Measurements from ENCODE around the gene SS18L1. TPM values are rescaled to one million over a fixed set of nuclear protein-coding genes. Genes with fewer than 3 reads are reported as not detected.

SS18L1 gene
- total RNA-seq, 4 donors from 2014 or later: 14.7 to 23.2 (median 22.1) TPM

DNA sequence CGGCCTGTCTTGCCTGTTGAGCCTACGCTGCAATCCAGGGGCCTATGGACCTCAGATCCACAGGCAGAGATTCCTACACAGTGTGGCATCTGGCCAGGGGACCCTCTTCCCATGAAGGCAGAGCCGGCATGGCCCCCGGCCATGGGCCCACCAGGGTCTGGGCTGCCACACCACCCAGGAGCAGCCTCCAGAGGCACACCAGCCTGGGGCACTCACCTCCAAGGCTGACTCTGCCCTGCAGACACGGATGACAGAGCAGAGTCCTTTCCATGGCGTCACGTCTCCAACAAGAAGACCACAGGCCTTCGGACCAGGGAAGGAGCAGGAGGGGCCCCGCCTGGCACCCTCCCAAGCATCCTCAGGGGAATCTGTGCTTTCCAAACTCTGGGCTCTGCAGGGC, 80.0 kb downstream of the SS18L1 start:
- WGBS, 2 donors (ENCODE audit: low coverage in 1 of 2): 78% methylated on average over 9 of the region's 9 CpGs; no CpG with 5 or more reads in 1 of the 2 donors
- Histone ChIP-seq H3K36me3 (no peaks in the 10 kb centered on the region), H3K4me3 (no peak overlapping the region), H3K9me3 (no peaks in the 10 kb centered on the region), H3K27ac (no peak overlapping the region), H3K27me3 (peaks cover 78% of the 10 kb centered on the region), H3K4me1 (peaks cover 3 to 15% (median 13%) of the 10 kb centered on the region in 4 donors)
- intact Hi-C loops (cut with DNase I; ENCODE audit: low total_unique reads) (no loop called here), in situ Hi-C loops (cut with MboI; ENCODE audit: low pct_ligation_motif_present in 1 of 4, low pct_unique_long_range_greater_than_20kb in 1 of 4, low sequenced_read_pairs in 3 of 4) (no loop called here)
- TF ChIP-seq POLR2A (IDR thresholded peaks at IDR 0.05): no peak
- TF ChIP-seq POLR2AphosphoS5 (IDR thresholded peaks at IDR 0.05): no peak
- TF ChIP-seq, protein P1, sequence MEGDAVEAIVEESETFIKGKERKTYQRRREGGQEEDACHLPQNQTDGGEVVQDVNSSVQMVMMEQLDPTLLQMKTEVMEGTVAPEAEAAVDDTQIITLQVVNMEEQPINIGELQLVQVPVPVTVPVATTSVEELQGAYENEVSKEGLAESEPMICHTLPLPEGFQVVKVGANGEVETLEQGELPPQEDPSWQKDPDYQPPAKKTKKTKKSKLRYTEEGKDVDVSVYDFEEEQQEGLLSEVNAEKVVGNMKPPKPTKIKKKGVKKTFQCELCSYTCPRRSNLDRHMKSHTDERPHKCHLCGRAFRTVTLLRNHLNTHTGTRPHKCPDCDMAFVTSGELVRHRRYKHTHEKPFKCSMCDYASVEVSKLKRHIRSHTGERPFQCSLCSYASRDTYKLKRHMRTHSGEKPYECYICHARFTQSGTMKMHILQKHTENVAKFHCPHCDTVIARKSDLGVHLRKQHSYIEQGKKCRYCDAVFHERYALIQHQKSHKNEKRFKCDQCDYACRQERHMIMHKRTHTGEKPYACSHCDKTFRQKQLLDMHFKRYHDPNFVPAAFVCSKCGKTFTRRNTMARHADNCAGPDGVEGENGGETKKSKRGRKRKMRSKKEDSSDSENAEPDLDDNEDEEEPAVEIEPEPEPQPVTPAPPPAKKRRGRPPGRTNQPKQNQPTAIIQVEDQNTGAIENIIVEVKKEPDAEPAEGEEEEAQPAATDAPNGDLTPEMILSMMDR (IDR thresholded peaks at IDR 0.05): no peak
- no peak for TF ChIP-seq EP300 (IDR thresholded peaks at IDR 0.05; ENCODE audit: low read depth)
- DNase-seq: no peak

DNA sequence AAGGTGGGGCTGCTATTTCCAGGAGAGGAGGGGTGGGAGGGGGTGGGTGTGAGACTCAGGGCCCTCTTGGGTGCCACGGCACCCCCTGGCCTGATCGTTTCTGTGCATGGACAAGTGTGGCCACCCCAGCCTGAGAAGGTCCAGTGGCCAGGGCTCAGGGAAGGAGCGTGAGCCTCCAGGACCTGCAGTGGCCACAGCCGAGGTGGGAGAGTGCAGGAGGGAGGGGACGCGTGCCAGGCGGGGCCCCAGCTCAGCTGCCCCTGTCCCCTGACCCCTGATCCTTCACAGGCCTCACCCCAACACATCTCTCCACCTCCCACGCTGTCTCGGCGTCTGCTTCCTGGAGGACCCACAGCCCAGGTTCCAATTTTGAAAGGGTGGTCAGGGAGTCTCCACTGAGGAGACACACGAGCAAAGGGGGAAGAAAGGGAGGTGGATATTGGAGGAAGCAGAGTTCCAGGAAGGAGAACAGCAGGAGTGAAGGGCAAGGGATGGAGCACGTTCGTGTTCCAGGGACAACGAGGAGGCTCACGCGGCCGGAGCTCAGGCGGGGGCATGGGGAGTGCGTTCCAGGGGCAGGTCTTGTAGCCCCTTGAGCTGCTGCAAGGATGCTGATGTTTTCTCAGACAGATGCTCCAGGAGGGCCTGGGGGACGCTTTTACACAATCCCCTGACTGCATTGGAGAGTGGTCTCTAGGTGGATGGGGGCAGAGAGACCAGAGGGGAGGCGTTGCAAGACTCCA, 80.7 kb downstream of the SS18L1 start:
- H3K4me3 ChIP-seq: no peak overlapping the region
- peaks cover 71% of the 10 kb centered on the region for H3K27me3 ChIP-seq
- H3K9me3 ChIP-seq: no peaks in the 10 kb centered on the region
- H3K27ac ChIP-seq: no peak overlapping the region
- no peaks in the 10 kb centered on the region for H3K36me3 ChIP-seq
- intact Hi-C loops (cut with DNase I; ENCODE audit: low total_unique reads): no loop called here
- no peak for DNase-seq
- TF ChIP-seq EP300 (IDR thresholded peaks at IDR 0.05; ENCODE audit: low read depth) (no peak), POLR2A (IDR thresholded peaks at IDR 0.05) (no peak), POLR2AphosphoS5 (IDR thresholded peaks at IDR 0.05) (no peak)
- TF ChIP-seq, protein P1 (IDR thresholded peaks at IDR 0.05): no peak
- 62 to 71% methylated on average over 9 to 20 of the region's 21 CpGs for WGBS, 2 donors (ENCODE audit: low coverage in 1 of 2)
- in situ Hi-C loops (cut with MboI; ENCODE audit: low pct_ligation_motif_present in 1 of 4, low pct_unique_long_range_greater_than_20kb in 1 of 4, low sequenced_read_pairs in 3 of 4): no loop called here
- peaks cover 3 to 11% (median 10%) of the 10 kb centered on the region in 4 donors for H3K4me1 ChIP-seq

DNA sequence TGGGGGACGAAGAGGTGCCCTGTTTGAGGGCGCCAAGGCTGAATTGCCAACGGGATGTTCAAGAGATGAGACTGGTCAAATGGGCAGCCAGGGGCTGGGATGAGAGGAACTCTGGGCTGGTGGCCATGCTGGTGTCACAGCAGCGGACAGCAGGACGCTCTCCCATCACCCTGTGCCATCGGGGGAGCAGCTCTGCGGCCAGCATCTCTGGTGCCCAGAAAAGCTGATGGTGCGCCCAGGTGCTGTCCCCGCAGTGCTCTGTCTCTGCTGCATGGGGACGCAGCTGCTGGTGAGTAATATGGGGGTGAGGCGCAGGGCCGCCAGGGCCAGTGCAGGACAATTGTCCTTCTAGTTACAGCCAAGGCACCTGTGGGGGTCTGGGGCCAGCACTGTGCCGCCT, 81.5 kb downstream of the SS18L1 start:
- WGBS, 2 donors (ENCODE audit: low coverage in 1 of 2): 86% methylated on average over 10 of the region's 13 CpGs; no CpG with 5 or more reads in 1 of the 2 donors
- H3K9me3 ChIP-seq: no peaks in the 10 kb centered on the region
- in situ Hi-C loops (cut with MboI; ENCODE audit: low pct_ligation_motif_present in 1 of 4, low pct_unique_long_range_greater_than_20kb in 1 of 4, low sequenced_read_pairs in 3 of 4) (no loop called here), intact Hi-C loops (cut with DNase I; ENCODE audit: low total_unique reads) (no loop called here)
- H3K4me3 ChIP-seq: no peak overlapping the region
- no peaks in the 10 kb centered on the region for H3K36me3 ChIP-seq
- H3K4me1 ChIP-seq: peaks cover 3 to 7% (median 6%) of the 10 kb centered on the region in 4 donors
- DNase-seq: no peak
- no peak overlapping the region for H3K27ac ChIP-seq
- H3K27me3 ChIP-seq: peaks cover 66% of the 10 kb centered on the region
- no peak for TF ChIP-seq POLR2AphosphoS5 (IDR thresholded peaks at IDR 0.05)
- no peak for TF ChIP-seq EP300 (IDR thresholded peaks at IDR 0.05; ENCODE audit: low read depth)
- no peak for TF ChIP-seq POLR2A (IDR thresholded peaks at IDR 0.05)
- TF ChIP-seq, protein P1 (IDR thresholded peaks at IDR 0.05): no peak

DNA sequence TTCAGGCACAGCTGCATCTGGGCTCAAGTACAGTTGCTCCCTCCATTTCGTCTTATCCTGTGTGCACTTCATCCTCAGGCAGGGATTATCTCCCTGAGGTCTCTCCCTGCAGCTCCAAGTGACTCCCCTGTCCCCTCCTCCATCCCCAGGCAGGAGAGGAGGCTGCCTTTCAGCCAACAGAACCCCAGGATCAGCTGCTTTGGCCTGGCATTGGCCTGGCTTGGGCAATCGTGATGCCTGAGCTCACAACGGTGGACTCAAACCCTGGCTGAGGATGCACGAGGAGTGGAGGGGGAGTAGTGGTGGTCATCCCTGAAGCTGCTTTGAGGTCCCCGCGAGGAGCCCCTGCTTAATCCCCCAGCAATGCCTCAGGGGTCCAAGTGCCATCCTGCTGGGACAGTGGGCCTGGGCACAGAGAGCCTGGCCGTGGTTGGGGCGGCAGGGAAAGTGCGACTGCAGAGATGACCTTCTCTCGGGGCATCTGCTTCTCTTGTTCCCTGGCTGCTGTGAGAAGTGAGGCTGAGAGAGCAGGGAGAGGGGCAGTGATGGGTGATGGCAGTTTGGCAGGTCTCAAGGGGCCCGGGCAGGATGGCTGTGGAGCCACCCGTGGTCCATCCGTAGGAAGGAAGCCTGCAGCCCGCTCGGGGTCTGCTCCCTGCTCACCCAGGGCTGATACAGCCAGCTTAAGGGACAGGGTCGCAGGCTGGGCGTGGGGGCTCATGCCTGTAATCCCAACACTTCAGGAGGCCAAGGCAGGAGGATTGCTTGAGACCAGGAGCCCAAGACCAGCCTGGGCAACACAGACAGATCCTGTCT, 82.5 kb downstream of the SS18L1 start:
- H3K27me3 ChIP-seq: peaks cover 58% of the 10 kb centered on the region
- TF ChIP-seq, protein P1 (IDR thresholded peaks at IDR 0.05): no peak
- TF ChIP-seq POLR2AphosphoS5 (IDR thresholded peaks at IDR 0.05): no peak
- no peak for TF ChIP-seq EP300 (IDR thresholded peaks at IDR 0.05; ENCODE audit: low read depth)
- no peak for TF ChIP-seq POLR2A (IDR thresholded peaks at IDR 0.05)
- H3K4me3 ChIP-seq: no peak overlapping the region
- H3K36me3 ChIP-seq: no peaks in the 10 kb centered on the region
- H3K4me1 ChIP-seq: no peaks in the 10 kb centered on the region
- H3K27ac ChIP-seq: no peak overlapping the region
- WGBS, 2 donors (ENCODE audit: low coverage in 1 of 2): 75% methylated on average over 17 of the region's 17 CpGs; no CpG with 5 or more reads in 1 of the 2 donors
- DNase-seq: no peak
- intact Hi-C loops (cut with DNase I; ENCODE audit: low total_unique reads): no loop called here
- no peaks in the 10 kb centered on the region for H3K9me3 ChIP-seq
- in situ Hi-C loops (cut with MboI; ENCODE audit: low pct_ligation_motif_present in 1 of 4, low pct_unique_long_range_greater_than_20kb in 1 of 4, low sequenced_read_pairs in 3 of 4): no loop called here
